Measurements from ENCODE around the gene TRAPPC3.

- TF ChIP-seq EZH2 (IDR thresholded peaks at IDR 0.05; ENCODE audit: low read depth, unreplicated experiment) (no peak), CTCF (conservative IDR thresholded peaks at IDR 0.05; ENCODE audit: low read depth in 2 of 2) (no peak), ZNF114 (CRISPR knock-in tag; IDR thresholded peaks at IDR 0.05) (no peak), EZH2phosphoT487 (IDR thresholded peaks at IDR 0.05; ENCODE audit: unreplicated experiment) (no peak), POLR2AphosphoS5 (IDR thresholded peaks at IDR 0.05; ENCODE audit: low read depth) (no peak), REST (IDR thresholded peaks at IDR 0.05; ENCODE audit: unreplicated experiment) (no peak), JUNB (IDR thresholded peaks at IDR 0.05; ENCODE audit: unreplicated experiment) (no peak), ZNF331 (CRISPR knock-in tag; IDR thresholded peaks at IDR 0.05; ENCODE audit: low read depth) (no peak), ETS1 (IDR thresholded peaks at IDR 0.05) (no peak), STAT1 (IDR thresholded peaks at IDR 0.05; ENCODE audit: unreplicated experiment) (no peak)
Observed at GRCh38 chr1:36163426-36163825, 14.1 kb upstream of the TRAPPC3 start.
